Stimulated activated naive B cell treated with anti-CD40 and anti-IgM and Interleukin-4, amounts not matched to agents 10 μg/mL and 1 μg/mL and 100 μg/mL, for 72 hours (primary cell): ENCODE data around the gene PTDSS2.
"Not testable (repeated sequence)": the region's sequence is repeated elsewhere in the genome, so short reads cannot be mapped to it uniquely, and the experiment has no call there.

Source experiments
- ATAC-seq, 2 donors: fragments of 150-1000 bp; cut with Tn5 transposase; replicated peaks; 2 replicates each; pipeline ENCODE4 v1.10.0; 2021; ENCODE audit warnings: moderate library complexity in 1 of 2
- DNase-seq: peaks from one replicate; pipeline ENCODE4 v3.0.0; 2021
- H3K27ac Mint-ChIP-seq: one replicate; pipeline ENCODE4 v1.8.0; 2022; ENCODE audit warnings: mild to moderate bottlenecking, mixed read lengths
- H3K27me3 Mint-ChIP-seq, 2 donors: one replicate each; pipeline ENCODE4 v1.8.0; 2022; ENCODE audit warnings: mixed read lengths in 2 of 2
- H3K36me3 Mint-ChIP-seq, 2 donors: one replicate each; pipeline ENCODE4 v1.8.0; 2022; ENCODE audit warnings: mixed read lengths in 2 of 2, mild to moderate bottlenecking in 1 of 2
- H3K4me1 Mint-ChIP-seq, 2 donors: one replicate each; pipeline ENCODE4 v1.8.0; 2022; ENCODE audit warnings: mixed read lengths in 2 of 2, mild to moderate bottlenecking in 1 of 2
- H3K4me3 Mint-ChIP-seq, 2 donors: one replicate each; pipeline ENCODE4 v1.8.0; 2022; ENCODE audit warnings: mild to moderate bottlenecking in 2 of 2, mixed read lengths in 2 of 2, moderate library complexity in 1 of 2
- H3K9me3 Mint-ChIP-seq, 2 donors: one replicate each; pipeline ENCODE4 v1.8.0; 2022; ENCODE audit warnings: mixed read lengths in 2 of 2, mild to moderate bottlenecking in 1 of 2

PTDSS2 gene

DNA sequence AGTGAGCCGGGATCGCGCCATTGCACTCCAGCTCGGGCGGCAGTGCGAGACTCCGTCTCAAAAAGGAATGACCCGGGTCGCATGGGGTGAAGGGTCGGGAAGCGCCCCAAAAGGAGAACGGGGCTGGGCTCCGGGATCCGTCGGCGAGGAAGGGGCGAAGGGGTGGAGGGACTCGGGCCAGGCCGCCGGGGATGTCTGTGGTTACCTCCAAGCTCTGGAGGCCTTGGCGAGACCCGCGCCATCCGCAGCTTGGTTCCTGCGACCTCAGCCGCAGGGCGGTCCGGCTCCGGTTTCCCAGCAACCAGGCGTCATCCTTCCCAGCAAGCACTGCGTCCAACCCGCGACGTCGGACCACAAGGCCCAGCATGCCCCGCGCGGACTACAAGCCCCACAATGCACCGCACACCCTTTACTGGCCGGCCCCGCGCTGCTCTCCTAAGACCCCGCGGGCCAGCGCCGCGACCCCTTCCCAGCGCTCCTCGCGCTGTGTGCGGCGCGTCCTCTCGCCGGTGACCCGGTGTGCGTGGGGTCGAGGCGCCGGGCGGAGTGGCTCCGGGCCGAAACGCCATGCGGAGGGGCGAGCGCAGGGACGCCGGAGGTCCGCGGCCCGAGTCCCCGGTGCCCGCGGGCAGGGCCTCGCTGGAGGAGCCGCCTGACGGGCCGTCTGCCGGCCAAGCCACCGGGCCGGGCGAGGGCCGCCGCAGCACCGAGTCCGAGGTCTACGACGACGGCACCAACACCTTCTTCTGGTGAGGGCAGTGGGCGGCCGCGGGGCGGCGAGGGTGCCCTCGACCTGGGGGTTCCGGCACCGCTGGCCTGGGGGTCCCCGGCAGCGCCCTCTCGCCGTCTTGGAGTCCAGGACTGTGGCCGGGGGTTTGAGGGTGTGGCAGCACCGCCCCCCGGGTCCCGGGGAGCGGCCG is at the start of gene PTDSS2:
Gene PTDSS2, plus strand, starts transcription at position 391 of the 920 bp plus-strand sequence. Its CDS starts 177 bp downstream, at position 568.
- Mint-ChIP-seq H3K9me3 (no peaks in the 10 kb centered on the region), H3K27me3 (no peaks in the 10 kb centered on the region)
- DNase-seq = peak; percentile 90

DNA sequence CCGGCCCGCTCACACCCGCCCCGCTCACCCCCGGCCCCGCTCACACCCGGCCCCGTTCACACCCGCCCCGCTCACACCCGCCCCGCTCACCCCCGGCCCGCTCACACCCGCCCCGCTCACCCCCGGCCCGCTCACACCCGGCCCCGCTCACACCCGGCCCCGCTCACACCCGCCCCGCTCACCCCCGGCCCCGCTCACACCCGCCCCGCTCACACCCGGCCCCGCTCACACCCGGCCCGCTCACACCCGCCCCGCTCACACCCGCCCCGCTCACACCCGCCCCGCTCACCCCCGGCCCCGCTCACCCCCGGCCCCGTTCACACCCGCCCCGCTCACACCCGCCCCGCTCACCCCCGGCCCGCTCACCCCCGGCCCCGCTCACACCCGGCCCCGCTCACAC is 48.9 kb upstream of the PTDSS2 start:
- not testable (repeated sequence) for H3K27ac Mint-ChIP-seq, H3K9me3 Mint-ChIP-seq, ATAC-seq, H3K36me3 Mint-ChIP-seq, H3K4me3 Mint-ChIP-seq, DNase-seq
- peaks cover 10 to 15% of the 10 kb centered on the region in 2 donors for H3K4me1 Mint-ChIP-seq
- peaks cover 20 to 24% of the 10 kb centered on the region in 2 donors for H3K27me3 Mint-ChIP-seq

More for the DNA sequence above, at the start of gene PTDSS2:
- Mint-ChIP-seq H3K4me3 (peak within 1 kb of the TSS; percentile 86 to 96), H3K27ac (peak within 1 kb of the TSS; percentile 98), H3K36me3 (peaks cover 26 to 29% of the 10 kb centered on the region in 2 donors), H3K4me1 (peaks cover 32 to 39% of the 10 kb centered on the region in 2 donors)
- ATAC-seq = peak; percentile 86 to 88

DNA sequence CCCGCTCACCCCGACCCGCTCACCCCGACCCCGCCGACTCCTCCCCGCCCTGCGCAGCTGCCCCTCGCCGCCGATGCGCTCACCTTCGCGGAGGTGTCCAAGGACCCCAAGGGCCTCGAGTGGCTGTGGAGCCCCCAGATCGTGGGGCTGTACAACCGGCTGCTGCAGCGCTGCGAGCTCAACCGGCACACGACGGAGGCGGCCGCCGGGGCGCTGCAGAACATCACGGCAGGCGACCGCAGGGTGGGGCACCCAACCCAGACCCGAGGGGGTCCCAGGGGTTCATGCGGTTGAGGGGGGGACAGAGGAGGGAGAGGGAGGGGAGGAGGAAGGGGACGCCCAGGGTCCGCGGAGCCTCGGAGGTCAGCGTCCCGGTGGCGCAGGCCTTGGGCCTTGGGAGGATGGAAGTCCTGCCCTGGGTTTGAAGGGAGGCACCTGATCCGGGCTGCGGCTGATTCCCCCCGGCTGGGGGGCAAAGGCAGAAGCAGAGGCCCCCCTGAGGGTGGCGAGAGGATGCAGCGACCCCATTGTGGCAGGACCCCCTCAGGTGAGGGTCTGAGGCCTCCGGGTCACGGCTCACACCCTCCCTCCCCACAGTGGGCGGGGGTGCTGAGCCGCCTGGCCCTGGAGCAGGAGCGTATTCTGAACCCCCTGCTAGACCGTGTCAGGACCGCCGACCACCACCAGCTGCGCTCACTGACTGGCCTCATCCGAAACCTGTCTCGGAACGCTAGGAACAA is 46.9 kb upstream of the PTDSS2 start:
- H3K4me1 Mint-ChIP-seq = peaks cover 10 to 16% of the 10 kb centered on the region in 2 donors
- H3K36me3 Mint-ChIP-seq = peaks cover 0 to 4% of the 10 kb centered on the region in 2 donors
- H3K27ac Mint-ChIP-seq = no peak overlapping the region
- no peak for ATAC-seq
- H3K9me3 Mint-ChIP-seq = no peaks in the 10 kb centered on the region
- no peak for DNase-seq
- no peak overlapping the region for H3K4me3 Mint-ChIP-seq
- peaks cover 20 to 24% of the 10 kb centered on the region in 2 donors for H3K27me3 Mint-ChIP-seq

DNA sequence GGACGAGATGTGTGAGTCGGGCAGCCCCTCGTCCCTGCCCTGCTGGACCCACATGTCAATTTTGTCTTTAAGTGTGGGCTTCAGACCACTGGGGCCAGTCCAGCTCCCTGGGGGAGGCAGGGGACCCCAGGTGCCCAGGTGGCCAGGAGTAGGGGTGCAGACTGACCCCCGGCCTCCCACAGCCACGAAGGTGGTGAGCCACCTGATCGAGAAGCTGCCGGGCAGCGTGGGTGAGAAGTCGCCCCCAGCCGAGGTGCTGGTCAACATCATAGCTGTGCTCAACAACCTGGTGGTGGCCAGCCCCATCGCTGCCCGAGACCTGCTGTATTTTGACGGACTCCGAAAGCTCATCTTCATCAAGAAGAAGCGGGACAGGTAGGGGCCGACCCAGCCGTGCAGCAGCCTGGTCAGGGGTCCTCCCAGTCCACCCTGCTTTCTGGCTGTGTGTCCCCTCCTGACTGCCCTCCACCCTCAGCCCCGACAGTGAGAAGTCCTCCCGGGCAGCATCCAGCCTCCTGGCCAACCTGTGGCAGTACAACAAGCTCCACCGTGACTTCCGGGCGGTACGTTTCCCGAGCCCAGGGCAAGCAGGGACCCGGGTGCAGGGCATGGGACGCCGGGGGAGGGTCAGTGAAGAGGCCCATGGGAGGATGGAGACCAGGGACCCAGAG is 46.2 kb upstream of the PTDSS2 start:
- Mint-ChIP-seq H3K27ac (no peak overlapping the region), H3K27me3 (peaks cover 20% of the 10 kb centered on the region in 2 donors), H3K36me3 (peaks cover 0 to 4% of the 10 kb centered on the region in 2 donors), H3K4me1 (peaks cover 7 to 16% of the 10 kb centered on the region in 2 donors), H3K9me3 (no peaks in the 10 kb centered on the region), H3K4me3 (no peak overlapping the region)
- ATAC-seq = no peak
- DNase-seq = no peak

DNA sequence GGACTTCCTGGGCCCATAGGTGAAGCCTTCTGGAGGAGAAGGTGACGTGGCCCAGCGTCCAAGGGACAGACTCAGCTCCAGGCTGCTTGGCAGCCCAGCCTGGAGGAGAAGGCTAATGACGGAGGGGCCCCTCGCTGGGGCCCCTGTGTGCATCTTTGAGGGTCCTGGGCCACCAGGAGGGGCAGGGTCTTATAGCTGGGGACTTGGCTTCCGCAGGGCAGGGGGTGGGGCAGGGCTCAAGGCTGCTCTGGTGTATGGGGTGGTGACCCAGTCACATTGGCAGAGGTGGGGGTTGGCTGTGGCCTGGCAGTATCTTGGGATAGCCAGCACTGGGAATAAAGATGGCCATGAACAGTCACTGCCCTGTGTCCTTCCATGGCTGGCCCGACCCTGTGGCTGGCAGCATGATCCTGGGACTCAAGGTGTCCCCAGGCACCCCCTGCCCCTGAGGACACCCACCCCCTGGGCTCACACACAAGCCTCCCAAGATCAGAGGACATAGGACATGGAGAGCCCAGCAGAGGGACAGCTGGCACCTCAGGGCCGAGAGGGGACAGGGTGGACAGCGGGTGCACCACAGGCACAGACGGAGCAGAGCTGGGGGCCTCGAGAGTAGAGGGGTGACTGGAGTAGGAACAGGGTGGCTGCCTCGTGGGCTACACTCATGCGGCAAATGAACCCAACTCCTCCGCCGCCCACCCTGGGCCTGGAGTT is 45.4 kb upstream of the PTDSS2 start:
- Mint-ChIP-seq H3K27me3 (peaks cover 16 to 17% of the 10 kb centered on the region in 2 donors), H3K4me1 (peaks cover 4 to 13% of the 10 kb centered on the region in 2 donors), H3K27ac (no peak overlapping the region), H3K9me3 (no peaks in the 10 kb centered on the region), H3K36me3 (peaks cover 0 to 4% of the 10 kb centered on the region in 2 donors), H3K4me3 (no peak overlapping the region)
- DNase-seq (no peak), ATAC-seq (no peak)

DNA sequence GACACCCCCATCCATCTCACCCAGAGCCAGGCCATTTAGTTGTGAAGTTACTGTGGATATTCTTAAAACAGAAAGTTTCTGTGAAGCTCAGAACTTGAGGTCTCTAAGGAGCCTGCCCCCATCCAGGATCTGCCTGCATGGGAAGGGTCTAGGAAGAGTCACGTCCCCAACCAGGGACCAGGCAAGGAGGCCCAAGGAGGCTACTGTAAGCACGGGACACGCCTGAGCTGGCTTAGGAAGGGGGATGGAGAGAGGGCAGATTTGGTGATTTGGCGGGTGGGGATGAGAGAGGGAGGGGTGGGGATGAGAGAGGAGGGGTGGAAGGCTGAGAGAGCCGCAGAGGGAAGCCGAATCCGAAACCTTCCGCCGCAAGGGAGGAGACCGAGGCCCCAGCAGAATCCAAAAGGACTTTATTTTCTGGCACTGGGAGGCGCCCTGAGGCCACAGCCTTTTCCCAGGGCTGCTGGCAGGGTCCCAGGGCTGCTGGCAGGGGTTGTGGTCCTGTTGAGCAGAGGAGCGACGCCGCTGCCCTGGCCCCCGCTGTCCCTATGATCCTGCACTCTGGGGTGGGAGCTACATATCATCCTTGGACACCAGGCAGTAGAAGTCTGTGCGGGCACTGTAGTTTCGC is 44.6 kb upstream of the PTDSS2 start:
- Mint-ChIP-seq H3K9me3 (no peaks in the 10 kb centered on the region), H3K27ac (peak overlapping the region; percentile 70), H3K4me1 (peaks cover 3 to 11% of the 10 kb centered on the region in 2 donors), H3K4me3 (peak overlapping the region; percentile 18 to 67), H3K36me3 (peaks cover 0 to 4% of the 10 kb centered on the region in 2 donors), H3K27me3 (peaks cover 13 to 14% of the 10 kb centered on the region in 2 donors)
- ATAC-seq = no peak
- no peak for DNase-seq

DNA sequence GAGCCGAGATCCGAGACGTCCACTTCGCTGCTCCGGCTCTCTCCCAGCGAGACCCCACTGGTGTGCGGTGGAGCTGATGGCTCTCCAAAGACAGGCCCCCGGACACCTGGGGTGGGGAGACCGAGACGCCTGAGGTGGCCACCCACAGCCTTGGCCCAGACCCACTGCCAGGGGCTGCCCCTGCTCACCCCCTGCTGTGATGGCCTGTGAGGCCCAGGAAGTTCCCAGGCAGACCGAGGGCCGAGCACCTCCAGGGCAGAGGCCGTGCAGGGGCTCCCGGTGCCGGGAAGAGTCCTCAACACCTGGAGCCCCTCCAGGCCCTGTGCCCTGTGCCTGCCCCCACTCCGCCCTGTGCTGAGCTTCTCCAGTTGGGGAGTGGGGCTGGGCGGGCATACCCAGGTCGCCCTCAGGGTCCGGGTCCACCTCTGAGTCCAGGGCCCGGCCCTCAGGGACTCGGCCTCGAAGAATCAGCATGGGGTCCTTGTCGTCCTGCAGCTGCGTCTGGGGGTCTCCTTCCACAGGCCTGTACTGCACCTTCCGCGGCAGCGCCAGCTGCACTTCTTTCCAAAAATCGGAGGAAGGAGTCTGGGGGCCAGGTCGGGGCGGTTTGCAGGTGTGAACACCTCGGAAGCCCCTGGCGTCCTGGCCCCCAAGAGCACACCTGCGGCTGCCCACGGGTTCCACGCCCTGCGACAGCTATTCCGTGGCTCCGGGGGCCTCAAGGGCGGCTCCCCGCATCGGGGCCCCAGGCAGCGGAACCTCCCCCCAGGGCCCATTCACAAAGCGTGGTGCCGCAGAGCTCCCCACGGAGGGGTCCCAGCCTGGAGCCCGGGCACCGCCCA is 43.9 kb upstream of the PTDSS2 start:
- peaks cover 13 to 14% of the 10 kb centered on the region in 2 donors for H3K27me3 Mint-ChIP-seq
- H3K4me1 Mint-ChIP-seq = peaks cover 3 to 11% of the 10 kb centered on the region in 2 donors
- DNase-seq = no peak
- H3K4me3 Mint-ChIP-seq = peak overlapping the region; percentile 66 to 78
- no peaks in the 10 kb centered on the region for H3K9me3 Mint-ChIP-seq
- peaks cover 0 to 4% of the 10 kb centered on the region in 2 donors for H3K36me3 Mint-ChIP-seq
- ATAC-seq = no peak
- no peak overlapping the region for H3K27ac Mint-ChIP-seq

DNA sequence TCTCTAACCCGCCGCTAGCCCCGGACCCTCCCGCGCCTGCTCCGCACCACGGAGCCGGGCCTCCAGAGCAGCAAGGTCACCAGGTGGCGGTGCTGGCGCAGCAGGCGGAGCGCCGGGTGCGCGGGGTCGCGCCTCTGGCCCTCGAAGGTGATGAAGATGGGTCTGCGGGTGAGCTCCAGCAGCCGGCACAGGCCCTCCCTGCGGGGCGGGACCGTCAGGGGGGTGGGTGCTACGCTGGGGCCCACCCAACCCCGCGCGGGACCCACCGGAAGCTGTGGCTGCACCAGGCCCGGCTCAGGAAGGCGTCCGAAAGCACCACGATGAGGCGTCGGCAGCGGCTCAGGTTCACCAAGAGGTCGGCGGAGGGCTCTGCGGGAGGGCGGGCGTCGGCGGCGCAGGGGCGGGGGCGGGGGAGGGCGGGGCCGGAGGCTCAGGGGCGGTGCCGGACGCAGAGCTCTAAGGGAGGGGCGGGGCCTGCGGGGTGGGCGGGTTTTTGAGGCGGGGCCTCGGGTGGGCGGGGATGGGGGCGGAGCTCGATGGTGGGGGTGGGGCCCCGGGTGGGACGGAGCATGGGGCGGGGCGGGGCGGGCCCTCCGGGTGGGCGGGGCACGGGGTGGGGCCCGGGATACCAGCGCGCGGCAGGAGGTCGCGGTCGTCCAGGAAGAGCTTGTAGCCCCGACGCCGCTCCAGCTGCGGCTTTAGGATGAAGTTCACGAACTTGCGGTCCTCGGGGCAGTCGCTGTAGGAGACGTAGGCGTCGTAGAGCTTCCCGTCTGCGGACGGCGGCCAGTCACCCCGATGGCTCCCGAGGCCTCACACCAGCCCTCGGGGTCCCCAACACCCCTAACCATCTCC is 43.1 kb upstream of the PTDSS2 start:
- Mint-ChIP-seq H3K27me3 (peaks cover 13 to 14% of the 10 kb centered on the region in 2 donors), H3K9me3 (no peaks in the 10 kb centered on the region), H3K27ac (no peak overlapping the region), H3K4me3 (peak overlapping the region; percentile 66 to 78), H3K4me1 (peaks cover 3 to 11% of the 10 kb centered on the region in 2 donors), H3K36me3 (peaks cover 0 to 4% of the 10 kb centered on the region in 2 donors)
- DNase-seq (peak; percentile 76), ATAC-seq (peak; percentile 91 to 92)

DNA sequence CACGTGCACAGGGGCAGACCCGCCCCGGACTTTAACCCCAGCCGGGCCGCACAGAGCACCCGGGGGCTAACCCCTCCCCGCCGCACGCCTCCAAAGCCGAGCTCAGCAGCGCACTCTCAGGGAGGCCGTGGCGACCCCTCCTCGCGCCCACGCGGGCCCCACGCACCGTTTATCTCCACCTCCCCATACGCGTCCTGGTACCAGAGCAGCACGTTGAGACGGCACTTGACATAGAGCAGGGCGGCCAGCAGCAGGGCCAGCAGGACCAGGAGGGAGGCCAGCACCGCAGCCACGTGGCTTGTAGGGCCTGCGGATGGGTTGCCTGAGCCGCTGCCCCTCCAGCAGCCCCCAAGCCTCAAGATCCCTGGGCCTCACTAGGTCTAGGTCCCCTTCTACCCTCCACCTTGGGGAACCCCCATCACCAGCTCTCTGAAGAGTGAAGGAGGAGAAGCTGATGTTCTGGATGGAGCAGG is 42.4 kb upstream of the PTDSS2 start:
- Mint-ChIP-seq H3K27ac (no peak overlapping the region), H3K4me1 (peaks cover 3 to 11% of the 10 kb centered on the region in 2 donors), H3K27me3 (peaks cover 13 to 14% of the 10 kb centered on the region in 2 donors), H3K4me3 (peak overlapping the region in 1 of 2 donors; percentile 48), H3K36me3 (peaks cover 0 to 4% of the 10 kb centered on the region in 2 donors), H3K9me3 (no peaks in the 10 kb centered on the region)
- DNase-seq (no peak), ATAC-seq (peak in 1 of 2 donors; percentile 2)

DNA sequence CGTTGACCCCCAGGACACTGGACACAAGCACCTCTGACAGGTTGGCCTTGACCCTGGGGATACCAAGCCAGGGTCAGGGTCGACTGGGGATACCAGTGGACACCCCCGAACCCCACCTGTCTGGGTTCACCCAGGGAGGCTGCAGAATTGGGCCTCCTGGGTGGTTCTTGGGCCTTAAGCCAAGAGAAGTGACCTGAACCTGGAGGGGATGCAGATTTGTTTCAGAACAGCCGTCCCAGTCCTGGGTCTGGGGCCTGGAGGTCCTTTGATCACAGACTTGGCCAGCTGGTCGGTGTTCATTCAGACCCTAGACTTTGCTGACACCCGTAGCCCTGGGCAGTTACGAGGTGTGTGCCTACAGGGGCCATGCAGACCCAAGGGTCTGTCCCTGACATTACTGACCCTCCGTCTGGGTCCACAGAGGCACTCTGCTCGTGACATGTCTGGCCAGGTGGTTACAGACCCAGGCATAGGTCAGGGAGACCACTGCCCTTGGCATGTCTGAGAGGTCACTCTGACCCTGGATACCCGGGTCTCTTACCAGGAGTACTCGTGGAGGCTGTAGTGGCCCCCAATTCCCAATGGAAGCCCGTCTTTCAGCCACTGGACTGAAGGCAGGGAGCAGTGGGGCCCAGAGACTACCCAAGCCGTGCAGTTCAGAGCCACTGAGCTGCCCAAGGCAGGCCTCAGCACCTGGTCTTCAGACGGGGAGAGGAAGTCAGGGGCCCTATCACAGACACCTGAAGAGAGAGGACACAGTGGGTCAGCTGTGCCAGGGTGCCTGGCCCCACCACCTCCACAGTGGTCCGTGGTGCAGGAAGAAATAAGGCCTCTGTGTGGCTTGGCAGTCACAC is 41.7 kb upstream of the PTDSS2 start:
- no peaks in the 10 kb centered on the region for H3K9me3 Mint-ChIP-seq
- H3K4me1 Mint-ChIP-seq = peaks cover 6 to 15% of the 10 kb centered on the region in 2 donors
- DNase-seq (no peak), ATAC-seq (no peak)
- H3K27me3 Mint-ChIP-seq = peaks cover 13 to 14% of the 10 kb centered on the region in 2 donors
- peaks cover 0 to 4% of the 10 kb centered on the region in 2 donors for H3K36me3 Mint-ChIP-seq
- H3K4me3 Mint-ChIP-seq = no peak overlapping the region
- H3K27ac Mint-ChIP-seq = no peak overlapping the region

DNA sequence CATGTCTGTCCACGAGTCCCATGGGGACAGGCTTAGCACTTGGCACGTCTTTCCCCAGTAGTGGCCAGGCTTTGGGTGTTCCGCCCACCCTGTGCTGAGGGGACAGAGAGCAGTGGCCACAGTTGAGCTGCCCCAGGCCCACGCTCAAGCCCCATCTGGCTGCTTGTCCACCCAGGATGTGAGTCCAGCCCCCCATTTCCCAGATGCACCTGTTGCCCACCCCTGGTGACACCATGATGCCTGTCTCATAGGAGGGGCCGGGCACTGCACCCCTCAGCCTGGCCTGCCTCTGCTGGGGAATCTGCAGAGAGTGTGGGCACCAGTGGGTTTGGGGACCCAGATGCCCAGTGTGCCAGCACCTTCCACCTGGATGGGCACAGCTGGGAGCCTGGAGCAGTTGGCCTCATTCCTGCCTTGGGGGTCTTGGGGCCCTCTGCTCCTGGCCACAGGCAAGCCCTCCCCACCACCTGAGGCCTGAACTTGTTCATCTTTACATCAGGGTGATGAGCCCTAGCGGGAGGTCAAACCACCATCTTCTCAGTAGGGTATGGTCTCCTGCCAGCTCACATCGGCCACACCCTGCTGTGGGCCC is 41.0 kb upstream of the PTDSS2 start:
- Mint-ChIP-seq H3K4me3 (no peak overlapping the region), H3K9me3 (no peaks in the 10 kb centered on the region), H3K4me1 (peaks cover 8 to 19% of the 10 kb centered on the region in 2 donors), H3K27ac (no peak overlapping the region), H3K36me3 (peaks cover 0 to 4% of the 10 kb centered on the region in 2 donors), H3K27me3 (peaks cover 8 to 13% of the 10 kb centered on the region in 2 donors)
- ATAC-seq (no peak), DNase-seq (no peak)
